ENCODE data around the gene C11orf65.

GRCh38 chr11:108343714-108344113 lies 123.6 kb downstream of the C11orf65 start:
- no peak for TF ChIP-seq YY1 (IDR thresholded peaks at IDR 0.05; ENCODE audit: insufficient read depth, insufficient read length)
- no peak for TF ChIP-seq ZNF274 (IDR thresholded peaks at IDR 0.05; ENCODE audit: low read depth, low read length)
- TF ChIP-seq SUZ12 (IDR thresholded peaks at IDR 0.05; ENCODE audit: extremely low read depth, insufficient read depth, insufficient read length) = no peak
